ENCODE results near the gene WDTC1. TPM values are rescaled to one million over a fixed set of nuclear protein-coding genes. Genes with fewer than 3 reads are reported as not detected.

Gene WDTC1
- total and polyA plus RNA-seq, 4 donors = 19.8 to 41.0 (median 30.2) TPM

DNA sequence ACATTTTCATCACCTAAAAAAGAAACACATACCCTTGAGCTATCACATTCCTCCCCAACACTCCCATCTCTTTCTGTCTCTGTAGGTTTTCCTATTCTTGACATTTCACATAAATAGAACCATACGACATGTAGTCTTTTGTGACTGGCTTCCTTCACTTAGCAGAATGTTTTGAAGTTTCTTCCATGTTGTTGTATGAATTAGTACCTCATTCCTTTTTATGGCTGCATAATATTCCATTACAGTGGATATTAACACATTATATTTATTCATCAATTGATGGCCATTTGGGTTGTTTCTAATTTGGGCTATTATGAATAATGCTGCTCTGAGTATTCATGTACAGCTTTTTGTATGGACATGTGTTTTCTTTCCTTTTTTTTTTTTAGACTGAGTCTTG lies 11.8 kb downstream of the WDTC1 start:
- ATAC-seq (ENCODE audit: insufficient read depth, low FRiP score) (no peak), DNase-seq (no peak)
- Histone ChIP-seq H3K27me3 (ENCODE audit: control insufficient read depth in 3 of 3, insufficient read depth in 3 of 3, low read length in 2 of 3) (no peaks in the 10 kb centered on the region), H3K9me3 (ENCODE audit: control insufficient read depth in 4 of 4, insufficient read depth in 3 of 4, low read length in 3 of 4) (no peaks in the 10 kb centered on the region), H3K4me3 (no peak overlapping the region), H3K27ac (ENCODE audit: low read depth in 1 of 2, low read length in 1 of 2) (no peak overlapping the region), H3K36me3 (ENCODE audit: control insufficient read depth in 4 of 4, insufficient read depth in 4 of 4, low read length in 4 of 4) (no peaks in the 10 kb centered on the region), H3K9ac (ENCODE audit: insufficient read depth in 1 of 2, low read length in 2 of 2) (no peak overlapping the region), H3K4me1 (ENCODE audit: control insufficient read depth in 5 of 5, insufficient read depth in 5 of 5, low read length in 5 of 5) (peaks cover 0 to 5% (median 0%) of the 10 kb centered on the region in 5 donors)
- WGBS, 2 donors = 93 to 98% methylated on average over 1 of the region's 1 CpG
- TF ChIP-seq, protein P1, sequence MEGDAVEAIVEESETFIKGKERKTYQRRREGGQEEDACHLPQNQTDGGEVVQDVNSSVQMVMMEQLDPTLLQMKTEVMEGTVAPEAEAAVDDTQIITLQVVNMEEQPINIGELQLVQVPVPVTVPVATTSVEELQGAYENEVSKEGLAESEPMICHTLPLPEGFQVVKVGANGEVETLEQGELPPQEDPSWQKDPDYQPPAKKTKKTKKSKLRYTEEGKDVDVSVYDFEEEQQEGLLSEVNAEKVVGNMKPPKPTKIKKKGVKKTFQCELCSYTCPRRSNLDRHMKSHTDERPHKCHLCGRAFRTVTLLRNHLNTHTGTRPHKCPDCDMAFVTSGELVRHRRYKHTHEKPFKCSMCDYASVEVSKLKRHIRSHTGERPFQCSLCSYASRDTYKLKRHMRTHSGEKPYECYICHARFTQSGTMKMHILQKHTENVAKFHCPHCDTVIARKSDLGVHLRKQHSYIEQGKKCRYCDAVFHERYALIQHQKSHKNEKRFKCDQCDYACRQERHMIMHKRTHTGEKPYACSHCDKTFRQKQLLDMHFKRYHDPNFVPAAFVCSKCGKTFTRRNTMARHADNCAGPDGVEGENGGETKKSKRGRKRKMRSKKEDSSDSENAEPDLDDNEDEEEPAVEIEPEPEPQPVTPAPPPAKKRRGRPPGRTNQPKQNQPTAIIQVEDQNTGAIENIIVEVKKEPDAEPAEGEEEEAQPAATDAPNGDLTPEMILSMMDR (IDR thresholded peaks at IDR 0.05; ENCODE audit: control extremely low read depth, extremely low read depth) = no peak

DNA sequence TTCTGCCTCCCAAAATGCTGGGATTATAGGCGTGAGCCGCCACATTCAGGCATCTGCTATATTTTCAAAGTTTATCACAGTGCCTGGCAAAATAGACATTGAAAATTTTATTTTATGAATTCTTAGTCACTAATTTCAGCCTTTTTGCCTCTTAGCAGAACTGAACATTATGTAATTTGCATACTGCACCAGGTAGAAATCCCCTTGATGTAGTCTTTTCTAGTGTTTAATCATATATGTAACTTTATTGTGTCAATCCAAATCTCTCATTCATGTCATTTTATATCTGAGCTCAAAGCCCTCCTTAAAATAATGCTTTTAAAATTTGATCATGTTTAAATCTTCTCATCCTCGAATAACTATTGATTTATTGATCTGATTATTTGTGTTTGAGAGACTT lies 19.2 kb downstream of the WDTC1 start:
- H3K27me3 ChIP-seq (ENCODE audit: control insufficient read depth in 3 of 3, insufficient read depth in 3 of 3, low read length in 2 of 3) = no peaks in the 10 kb centered on the region
- no peaks in the 10 kb centered on the region for H3K9me3 ChIP-seq (ENCODE audit: control insufficient read depth in 4 of 4, insufficient read depth in 3 of 4, low read length in 3 of 4)
- no peak overlapping the region for H3K27ac ChIP-seq (ENCODE audit: low read depth in 1 of 2, low read length in 1 of 2)
- no peak overlapping the region for H3K9ac ChIP-seq (ENCODE audit: insufficient read depth in 1 of 2, low read length in 2 of 2)
- WGBS, 2 donors = 89 to 91% methylated on average over 3 of the region's 3 CpGs
- TF ChIP-seq, protein P1 (IDR thresholded peaks at IDR 0.05; ENCODE audit: control extremely low read depth, extremely low read depth) = no peak
- no peak for ATAC-seq (ENCODE audit: insufficient read depth, low FRiP score)
- H3K4me3 ChIP-seq = no peak overlapping the region
- H3K4me1 ChIP-seq (ENCODE audit: control insufficient read depth in 5 of 5, insufficient read depth in 5 of 5, low read length in 5 of 5) = no peaks in the 10 kb centered on the region
- H3K36me3 ChIP-seq (ENCODE audit: control insufficient read depth in 4 of 4, insufficient read depth in 4 of 4, low read length in 4 of 4) = no peaks in the 10 kb centered on the region
- DNase-seq = no peak

DNA sequence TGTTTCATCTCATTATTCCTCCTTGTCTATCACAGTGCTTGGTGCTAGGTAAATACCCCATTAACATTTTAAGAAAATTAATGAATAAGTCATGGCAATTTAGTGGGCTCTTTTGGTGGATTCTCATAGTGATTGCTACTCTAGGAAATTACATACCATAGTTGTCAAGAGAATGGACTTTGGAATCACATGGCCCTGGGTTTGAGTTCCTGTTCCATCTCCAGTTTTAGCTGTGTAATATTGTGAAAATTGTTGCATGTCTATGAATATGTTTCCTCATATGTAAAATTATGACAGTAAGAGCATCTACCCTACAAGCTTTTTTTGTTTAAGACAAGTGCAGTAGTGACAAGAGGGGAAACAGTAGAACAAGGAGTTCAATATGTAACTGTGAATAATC lies 20.7 kb downstream of the WDTC1 start:
- Histone ChIP-seq H3K4me3 (no peak overlapping the region), H3K27me3 (ENCODE audit: control insufficient read depth in 3 of 3, insufficient read depth in 3 of 3, low read length in 2 of 3) (no peaks in the 10 kb centered on the region), H3K9me3 (ENCODE audit: control insufficient read depth in 4 of 4, insufficient read depth in 3 of 4, low read length in 3 of 4) (no peaks in the 10 kb centered on the region), H3K9ac (ENCODE audit: insufficient read depth in 1 of 2, low read length in 2 of 2) (no peak overlapping the region), H3K27ac (ENCODE audit: low read depth in 1 of 2, low read length in 1 of 2) (no peak overlapping the region), H3K4me1 (ENCODE audit: control insufficient read depth in 5 of 5, insufficient read depth in 5 of 5, low read length in 5 of 5) (no peaks in the 10 kb centered on the region), H3K36me3 (ENCODE audit: control insufficient read depth in 4 of 4, insufficient read depth in 4 of 4, low read length in 4 of 4) (no peaks in the 10 kb centered on the region)
- no peak for DNase-seq
- ATAC-seq (ENCODE audit: insufficient read depth, low FRiP score) = no peak
- TF ChIP-seq, protein P1 (IDR thresholded peaks at IDR 0.05; ENCODE audit: control extremely low read depth, extremely low read depth) = no peak

DNA sequence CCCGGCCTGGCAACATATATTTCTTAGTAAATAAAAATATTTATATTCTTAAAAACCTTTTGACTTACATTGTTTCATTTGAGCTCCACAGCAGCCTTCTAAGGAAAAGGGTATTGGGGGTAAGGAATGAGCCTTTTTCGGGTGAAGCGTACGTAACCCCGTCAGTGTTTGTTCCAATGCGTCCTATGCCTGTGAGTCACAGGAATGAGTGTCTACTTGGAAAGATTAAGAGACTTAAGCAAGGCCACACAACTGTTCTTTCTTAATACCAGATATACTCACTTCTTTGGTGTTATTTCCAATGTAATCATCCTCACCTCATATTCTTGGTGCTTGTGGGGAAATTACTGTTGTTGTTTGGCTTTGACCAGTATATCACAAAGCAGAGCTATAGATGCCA lies 22.7 kb downstream of the WDTC1 start:
- ATAC-seq (ENCODE audit: insufficient read depth, low FRiP score) (no peak), DNase-seq (no peak)
- peaks cover 0 to 3% (median 0%) of the 10 kb centered on the region in 4 donors for H3K36me3 ChIP-seq (ENCODE audit: control insufficient read depth in 4 of 4, insufficient read depth in 4 of 4, low read length in 4 of 4)
- TF ChIP-seq, protein P1 (IDR thresholded peaks at IDR 0.05; ENCODE audit: control extremely low read depth, extremely low read depth) = no peak
- no peak overlapping the region for H3K27ac ChIP-seq (ENCODE audit: low read depth in 1 of 2, low read length in 1 of 2)
- H3K9ac ChIP-seq (ENCODE audit: insufficient read depth in 1 of 2, low read length in 2 of 2) = no peak overlapping the region
- no peaks in the 10 kb centered on the region for H3K27me3 ChIP-seq (ENCODE audit: control insufficient read depth in 3 of 3, insufficient read depth in 3 of 3, low read length in 2 of 3)
- WGBS, 2 donors = 97 to 99% methylated on average over 6 of the region's 6 CpGs
- no peak overlapping the region for H3K4me3 ChIP-seq
- H3K9me3 ChIP-seq (ENCODE audit: control insufficient read depth in 4 of 4, insufficient read depth in 3 of 4, low read length in 3 of 4) = no peaks in the 10 kb centered on the region
- no peaks in the 10 kb centered on the region for H3K4me1 ChIP-seq (ENCODE audit: control insufficient read depth in 5 of 5, insufficient read depth in 5 of 5, low read length in 5 of 5)

Measured in lung (tissue), 12 donors.